Thyroid gland (tissue), 4 donors: ENCODE results near the gene RARRES2.

Experiments
- CTCF ChIP-seq, 6 experiments: fragments of 200-600 bp in 3 of 6; fragments of 450-650 bp in 3 of 6; sonication (generic) in 3 of 6; IDR thresholded peaks; one replicate each; pipeline ENCODE4 v1.5.1; 2016 to 2019; ENCODE audit warnings: antibody characterized with exemption in 6 of 6, mild to moderate bottlenecking in 2 of 6, inconsistent platforms in 1 of 6, moderate library complexity in 1 of 6
- POLR2A ChIP-seq, 2 donors: fragments of 450-650 bp; IDR thresholded peaks; one replicate each; pipeline ENCODE4 v1.6.1; 2017; ENCODE audit warnings: antibody characterized with exemption in 2 of 2, mild to moderate bottlenecking in 2 of 2, moderate library complexity in 1 of 2

GRCh38 chr7:150333659-150334058 lies 7.8 kb downstream of the RARRES2 start:
- TF ChIP-seq POLR2A (IDR thresholded peaks at IDR 0.05), result no peak
- TF ChIP-seq CTCF (IDR thresholded peaks at IDR 0.05), result no peak
